H9 (cell line): Measurements from ENCODE around the gene RAF1. TPM values are rescaled to one million over a fixed set of nuclear protein-coding genes. Genes with fewer than 3 reads are reported as not detected.

Experiments used
- DNase-seq: peaks from one replicate; pipeline ENCODE4 v3.0.0-alpha.2; 2017
- H2AFZ ChIP-seq: one replicate; pipeline ENCODE4 v1.6.1; 2013; ENCODE audit warnings: mild to moderate bottlenecking, low read length, control low read depth, moderate library complexity
- H2AK5ac ChIP-seq: 2 replicates; pipeline ENCODE4 v1.6.1; 2013; ENCODE audit warnings: low read length, control low read depth, mixed read lengths; ENCODE audit not compliant: insufficient read length
- H2BK120ac ChIP-seq: one replicate; pipeline ENCODE4 v1.6.1; 2013; ENCODE audit warnings: low read depth, mild to moderate bottlenecking, low read length, control low read depth, inconsistent platforms; ENCODE audit not compliant: poor library complexity, severe bottlenecking
- H2BK12ac ChIP-seq: 2 replicates; pipeline ENCODE4 v1.6.1; 2013; ENCODE audit warnings: low read length, control low read depth, mixed read lengths, low read depth; ENCODE audit not compliant: insufficient read length
- H2BK15ac ChIP-seq: 2 replicates; pipeline ENCODE4 v1.6.1; 2013; ENCODE audit warnings: low read depth, low read length, control low read depth
- H2BK20ac ChIP-seq: one replicate; pipeline ENCODE4 v1.6.1; 2013; ENCODE audit warnings: low read depth, mild to moderate bottlenecking, low read length, control low read depth, inconsistent platforms; ENCODE audit not compliant: poor library complexity, severe bottlenecking
- H2BK5ac ChIP-seq: 2 replicates; pipeline ENCODE4 v1.6.1; 2013; ENCODE audit warnings: low read length, control low read depth, mixed read lengths; ENCODE audit not compliant: insufficient read length
- H3K14ac ChIP-seq: 2 replicates; pipeline ENCODE4 v1.6.1; 2013; ENCODE audit warnings: low read length, control low read depth; ENCODE audit not compliant: insufficient read depth
- H3K18ac ChIP-seq: 2 replicates; pipeline ENCODE4 v1.6.1; 2013; ENCODE audit warnings: low read depth, mild to moderate bottlenecking, mixed read lengths, low read length, control low read depth; ENCODE audit not compliant: insufficient read length
- H3K23ac ChIP-seq: 2 replicates; pipeline ENCODE4 v1.6.1; 2013; ENCODE audit warnings: low read length, control low read depth, mixed read lengths, low read depth; ENCODE audit not compliant: insufficient read length
- H3K23me2 ChIP-seq: 2 replicates; pipeline ENCODE4 v1.6.1; 2013; ENCODE audit warnings: low read depth, mild to moderate bottlenecking, mixed read lengths, low read length, control low read depth; ENCODE audit not compliant: insufficient read length, poor library complexity, severe bottlenecking
- H3K27ac ChIP-seq: 2 replicates; pipeline ENCODE4 v1.5.1; 2013; ENCODE audit warnings: low read length, control low read depth, mixed read lengths, low read depth; ENCODE audit not compliant: insufficient read length
- H3K27me3 ChIP-seq: 2 replicates; pipeline ENCODE4 v1.6.1; 2013; ENCODE audit warnings: low read length, control low read depth, inconsistent platforms; ENCODE audit not compliant: insufficient read depth
- H3K4ac ChIP-seq: 2 replicates; pipeline ENCODE4 v1.6.1; 2013; ENCODE audit warnings: low read depth, mild to moderate bottlenecking, control low read depth, inconsistent platforms, low read length, moderate library complexity
- H3K4me1 ChIP-seq: 2 replicates; pipeline ENCODE4 v1.6.1; 2013; ENCODE audit warnings: low read length, control low read depth, inconsistent platforms; ENCODE audit not compliant: insufficient read depth
- H3K4me2 ChIP-seq: 2 replicates; pipeline ENCODE4 v1.6.1; 2013; ENCODE audit warnings: low read length, control low read depth, mixed read lengths; ENCODE audit not compliant: insufficient read length, insufficient read depth
- H3K56ac ChIP-seq: 2 replicates; pipeline ENCODE4 v1.6.1; 2013; ENCODE audit warnings: low read depth, mild to moderate bottlenecking, mixed read lengths, low read length, control low read depth; ENCODE audit not compliant: insufficient read length
- H3K79me1 ChIP-seq: 2 replicates; pipeline ENCODE4 v1.6.1; 2013; ENCODE audit warnings: low read depth, mild to moderate bottlenecking, moderate library complexity, low read length, control low read depth, inconsistent platforms; ENCODE audit not compliant: insufficient read depth, poor library complexity, severe bottlenecking
- H3K79me2 ChIP-seq: 2 replicates; pipeline ENCODE4 v1.6.1; 2013; ENCODE audit warnings: low read length, control low read depth, inconsistent platforms; ENCODE audit not compliant: insufficient read depth
- H3K9ac ChIP-seq: 2 replicates; pipeline ENCODE4 v1.6.1; 2013; ENCODE audit warnings: low read length, control low read depth, mixed read lengths; ENCODE audit not compliant: insufficient read length; ENCODE audit errors: extremely low read depth
- H3K9me3 ChIP-seq: one replicate; pipeline ENCODE4 v1.6.1; 2013; ENCODE audit warnings: low read depth, low read length, inconsistent platforms; ENCODE audit not compliant: control insufficient read depth
- H3T11ph ChIP-seq: one replicate; pipeline ENCODE4 v1.6.1; 2013; ENCODE audit warnings: mild to moderate bottlenecking, low read length, control low read depth, inconsistent platforms
- H4K20me1 ChIP-seq: one replicate; pipeline ENCODE4 v1.6.1; 2013; ENCODE audit not compliant: control insufficient read depth, insufficient read length, insufficient read depth
- H4K5ac ChIP-seq: 2 replicates; pipeline ENCODE4 v1.6.1; 2013; ENCODE audit warnings: low read depth, mild to moderate bottlenecking, mixed read lengths, low read length, control low read depth; ENCODE audit not compliant: insufficient read length
- H4K8ac ChIP-seq: replicated peaks from 2 replicates; pipeline ENCODE4 v1.6.1; 2013; ENCODE audit warnings: low read length, control low read depth, mixed read lengths, low read depth; ENCODE audit not compliant: insufficient read length
- H4K91ac ChIP-seq: 2 replicates; pipeline ENCODE4 v1.6.1; 2013; ENCODE audit warnings: low read depth, mild to moderate bottlenecking, moderate library complexity, mixed read lengths, low read length, control low read depth; ENCODE audit not compliant: insufficient read length
- H3K27ac Mint-ChIP-seq, 3 experiments: 2 replicates in 2 of 3; 3 replicates in 1 of 3; pipeline ENCODE4 v1.8.0; 2020 to 2021; ENCODE audit warnings: mixed read lengths in 3 of 3, mild to moderate bottlenecking in 1 of 3, moderate library complexity in 1 of 3
- H3K27me3 Mint-ChIP-seq: 2 replicates; pipeline ENCODE4 v1.8.0; 2021; ENCODE audit warnings: low read depth, mild to moderate bottlenecking, moderate library complexity, mixed read lengths
- H3K36me3 Mint-ChIP-seq, 3 experiments: 2 replicates in 2 of 3; 3 replicates in 1 of 3; pipeline ENCODE4 v1.8.0; 2020 to 2021; ENCODE audit warnings: low read depth in 3 of 3, mixed read lengths in 3 of 3; ENCODE audit not compliant: insufficient read depth in 1 of 3
- H3K4me1 Mint-ChIP-seq, 2 experiments: 2 replicates each; pipeline ENCODE4 v1.8.0; 2020; ENCODE audit warnings: mixed read lengths in 2 of 2
- H3K4me3 Mint-ChIP-seq, 2 experiments: 2 replicates in 1 of 2; 3 replicates in 1 of 2; pipeline ENCODE4 v1.8.0; 2020 to 2021; ENCODE audit warnings: mild to moderate bottlenecking in 2 of 2, mixed read lengths in 2 of 2, moderate library complexity in 1 of 2
- H3K9me3 Mint-ChIP-seq, 2 experiments: 2 replicates in 1 of 2; 3 replicates in 1 of 2; pipeline ENCODE4 v1.8.0; 2020; ENCODE audit warnings: mild to moderate bottlenecking in 2 of 2, mixed read lengths in 2 of 2, moderate library complexity in 1 of 2
- total RNA-seq: library from RNA; stranded (reverse); gene quantifications from 2 replicates; pipeline ENCODE4 v1.2.1, GENCODE V29; 2021
- TF ChIP-seq, protein P1 (sequence below): fragments of 200-600 bp; sonication (generic); conservative IDR thresholded peaks from 3 replicates; pipeline ENCODE4 v1.8.0; 2021; ENCODE audit warnings: antibody characterized with exemption, mild to moderate bottlenecking

Gene RAF1
- total RNA-seq, 1 experiment from 2014 or later = 112 TPM

- Histone ChIP-seq H3K9me3 (no peaks in the 10 kb centered on the region), H2BK5ac (no peak overlapping the region), H3K23ac (no peak overlapping the region), H3K4me1 (no peaks in the 10 kb centered on the region), H2BK120ac (no peak overlapping the region), H4K8ac (no peak overlapping the region), H3K18ac (no peak overlapping the region), H4K91ac (no peak overlapping the region), H4K5ac (no peak overlapping the region), H3K9ac (no peak overlapping the region), H2BK12ac (no peak overlapping the region), H3K27me3 (no peaks in the 10 kb centered on the region), H2AFZ (no peak overlapping the region), H3T11ph (no peak overlapping the region), H3K27ac (no peak overlapping the region), H2BK20ac (no peak overlapping the region), H2BK15ac (no peak overlapping the region), H3K4ac (no peak overlapping the region), H3K79me2 (no peaks in the 10 kb centered on the region), H2AK5ac (no peak overlapping the region), H4K20me1 (no peaks in the 10 kb centered on the region), H3K23me2 (no peaks in the 10 kb centered on the region), H3K14ac (no peak overlapping the region), H3K79me1 (no peaks in the 10 kb centered on the region), H3K4me2 (no peak overlapping the region), H3K56ac (no peak overlapping the region)
- peaks cover 48 to 75% (median 73%) of the 10 kb centered on the region in 3 experiments; a peak in 6 of 7 replicates for H3K36me3 Mint-ChIP-seq
- no peaks in the 10 kb centered on the region; the same call in 1 of the 2 replicates for H3K27me3 Mint-ChIP-seq
- H3K4me3 Mint-ChIP-seq = no peak overlapping the region
- no peak for DNase-seq
- TF ChIP-seq, protein P1, sequence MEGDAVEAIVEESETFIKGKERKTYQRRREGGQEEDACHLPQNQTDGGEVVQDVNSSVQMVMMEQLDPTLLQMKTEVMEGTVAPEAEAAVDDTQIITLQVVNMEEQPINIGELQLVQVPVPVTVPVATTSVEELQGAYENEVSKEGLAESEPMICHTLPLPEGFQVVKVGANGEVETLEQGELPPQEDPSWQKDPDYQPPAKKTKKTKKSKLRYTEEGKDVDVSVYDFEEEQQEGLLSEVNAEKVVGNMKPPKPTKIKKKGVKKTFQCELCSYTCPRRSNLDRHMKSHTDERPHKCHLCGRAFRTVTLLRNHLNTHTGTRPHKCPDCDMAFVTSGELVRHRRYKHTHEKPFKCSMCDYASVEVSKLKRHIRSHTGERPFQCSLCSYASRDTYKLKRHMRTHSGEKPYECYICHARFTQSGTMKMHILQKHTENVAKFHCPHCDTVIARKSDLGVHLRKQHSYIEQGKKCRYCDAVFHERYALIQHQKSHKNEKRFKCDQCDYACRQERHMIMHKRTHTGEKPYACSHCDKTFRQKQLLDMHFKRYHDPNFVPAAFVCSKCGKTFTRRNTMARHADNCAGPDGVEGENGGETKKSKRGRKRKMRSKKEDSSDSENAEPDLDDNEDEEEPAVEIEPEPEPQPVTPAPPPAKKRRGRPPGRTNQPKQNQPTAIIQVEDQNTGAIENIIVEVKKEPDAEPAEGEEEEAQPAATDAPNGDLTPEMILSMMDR = no peak
- 0 out of 4 replicates have a peak, but pooled peaks cover 0 to 5% of the 10 kb centered on the region in 2 experiments for H3K4me1 Mint-ChIP-seq
- H3K9me3 Mint-ChIP-seq = no peaks in the 10 kb centered on the region
- H3K27ac Mint-ChIP-seq = no peak overlapping the region
Measured at GRCh38 chr3:12598890-12599289, 65.0 kb downstream of the RAF1 start.
